Peyer's patch (tissue), 4 donors: Measurements from ENCODE around the gene ZNRF1. TPM values are rescaled to one million over a fixed set of nuclear protein-coding genes. Genes with fewer than 3 reads are reported as not detected.
"Not testable (repeated sequence)": the region's sequence is repeated elsewhere in the genome, so short reads cannot be mapped to it uniquely, and the experiment has no call there.

ENCODE experiments used
- DNase-seq, 3 donors: peaks; one replicate each; pipeline ENCODE4 v3.0.0-alpha.2; 2017 to 2019
- H3K27ac ChIP-seq, 4 donors: fragments of 200-600 bp; sonication (generic); one replicate each; pipeline ENCODE4 v1.5.1; 2016 to 2019
- H3K27me3 ChIP-seq, 2 donors: fragments of 200-600 bp; sonication (generic); one replicate each; pipeline ENCODE4 v1.5.1; 2019
- H3K36me3 ChIP-seq, 3 donors: fragments of 200-600 bp; sonication (generic); one replicate each; pipeline ENCODE4 v1.5.1; 2016 to 2019
- H3K4me1 ChIP-seq, 4 donors: fragments of 200-600 bp; sonication (generic); one replicate each; pipeline ENCODE4 v1.5.1; 2016 to 2019
- H3K4me3 ChIP-seq, 4 donors: fragments of 200-600 bp; sonication (generic); 1 replicate in 3 of 4; 2 replicates in 1 of 4; pipeline ENCODE4 v1.5.1; 2016 to 2019; ENCODE audit warnings: mild to moderate bottlenecking in 1 of 4
- H3K9me3 ChIP-seq, 4 donors: fragments of 200-600 bp; sonication (generic); one replicate each; pipeline ENCODE4 v1.5.1; 2016 to 2019; ENCODE audit warnings: mild to moderate bottlenecking in 1 of 4
- POLR2A ChIP-seq, 2 donors: fragments of 450-650 bp; IDR thresholded peaks; one replicate each; pipeline ENCODE4 v1.5.1; 2017; ENCODE audit warnings: antibody characterized with exemption in 2 of 2, mild to moderate bottlenecking in 2 of 2, moderate library complexity in 2 of 2
- total RNA-seq, 4 donors: library from RNA; depleted of rRNA; stranded (reverse); fragments of >200 nt; gene quantifications; one replicate each; pipeline ENCODE4 v1.1.0, GENCODE V29; 2016
- TF ChIP-seq, protein P1 (sequence below), 6 experiments: fragments of 450-650 bp in 4 of 6; fragments of 200-600 bp in 2 of 6; sonication (generic) in 1 of 6; IDR thresholded peaks; one replicate each; pipeline ENCODE4 v1.5.1; 2017 to 2019; ENCODE audit warnings: antibody characterized with exemption in 6 of 6, mild to moderate bottlenecking in 3 of 6, moderate library complexity in 1 of 6

The ZNRF1 gene
- total RNA-seq, 4 donors from 2014 or later = 10.7 to 32.7 (median 16.4) TPM

DNA sequence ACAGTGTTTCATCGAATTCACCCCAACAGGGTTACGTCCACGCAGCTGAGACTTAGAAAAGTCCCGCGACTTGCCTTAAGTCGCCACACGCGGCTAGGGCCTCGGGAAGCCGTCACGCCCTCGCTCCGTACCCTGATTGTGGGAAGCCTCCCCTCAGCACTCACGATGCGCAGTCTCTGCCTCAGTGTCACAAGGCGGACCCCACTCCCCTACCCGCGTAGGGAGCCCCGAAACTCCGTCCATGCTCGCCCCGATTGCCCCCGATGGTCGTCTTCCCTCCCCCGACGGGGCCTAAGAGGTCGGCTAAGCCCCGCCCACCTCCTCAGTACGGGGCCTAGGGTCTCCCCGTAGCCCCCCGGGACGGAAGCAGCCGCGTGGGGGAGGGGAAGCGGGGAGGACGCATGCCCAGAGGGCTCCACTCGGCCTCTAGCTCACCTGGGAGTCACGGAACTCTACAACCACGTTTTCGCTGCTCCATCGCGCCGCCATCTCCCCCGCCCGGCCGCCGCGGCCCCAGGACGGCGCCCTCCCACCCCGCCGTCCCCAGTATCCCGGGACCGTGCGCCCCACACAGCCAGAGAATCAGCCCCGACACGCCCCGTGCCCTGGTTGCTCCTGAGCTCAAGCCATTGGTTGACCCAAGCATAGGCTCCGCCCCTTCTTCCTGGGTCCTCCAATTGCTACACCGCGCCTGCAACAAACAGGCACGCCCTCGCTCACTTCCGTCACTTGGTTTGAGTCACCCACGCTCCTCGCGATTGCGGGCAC, 14.1 kb upstream of the ZNRF1 start, which contains the start of gene WDR59:
WDR59 (minus strand) TSS at position 595 of the 768 bp plus-strand sequence; CDS start at position 489, 106 bp downstream.
- no peaks in the 10 kb centered on the region for H3K4me1 ChIP-seq
- TF ChIP-seq POLR2A (IDR thresholded peaks at IDR 0.05) = peak in 1 of 2 donors; percentile 56
- TF ChIP-seq, protein P1, sequence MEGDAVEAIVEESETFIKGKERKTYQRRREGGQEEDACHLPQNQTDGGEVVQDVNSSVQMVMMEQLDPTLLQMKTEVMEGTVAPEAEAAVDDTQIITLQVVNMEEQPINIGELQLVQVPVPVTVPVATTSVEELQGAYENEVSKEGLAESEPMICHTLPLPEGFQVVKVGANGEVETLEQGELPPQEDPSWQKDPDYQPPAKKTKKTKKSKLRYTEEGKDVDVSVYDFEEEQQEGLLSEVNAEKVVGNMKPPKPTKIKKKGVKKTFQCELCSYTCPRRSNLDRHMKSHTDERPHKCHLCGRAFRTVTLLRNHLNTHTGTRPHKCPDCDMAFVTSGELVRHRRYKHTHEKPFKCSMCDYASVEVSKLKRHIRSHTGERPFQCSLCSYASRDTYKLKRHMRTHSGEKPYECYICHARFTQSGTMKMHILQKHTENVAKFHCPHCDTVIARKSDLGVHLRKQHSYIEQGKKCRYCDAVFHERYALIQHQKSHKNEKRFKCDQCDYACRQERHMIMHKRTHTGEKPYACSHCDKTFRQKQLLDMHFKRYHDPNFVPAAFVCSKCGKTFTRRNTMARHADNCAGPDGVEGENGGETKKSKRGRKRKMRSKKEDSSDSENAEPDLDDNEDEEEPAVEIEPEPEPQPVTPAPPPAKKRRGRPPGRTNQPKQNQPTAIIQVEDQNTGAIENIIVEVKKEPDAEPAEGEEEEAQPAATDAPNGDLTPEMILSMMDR (IDR thresholded peaks at IDR 0.05) = no peak

DNA sequence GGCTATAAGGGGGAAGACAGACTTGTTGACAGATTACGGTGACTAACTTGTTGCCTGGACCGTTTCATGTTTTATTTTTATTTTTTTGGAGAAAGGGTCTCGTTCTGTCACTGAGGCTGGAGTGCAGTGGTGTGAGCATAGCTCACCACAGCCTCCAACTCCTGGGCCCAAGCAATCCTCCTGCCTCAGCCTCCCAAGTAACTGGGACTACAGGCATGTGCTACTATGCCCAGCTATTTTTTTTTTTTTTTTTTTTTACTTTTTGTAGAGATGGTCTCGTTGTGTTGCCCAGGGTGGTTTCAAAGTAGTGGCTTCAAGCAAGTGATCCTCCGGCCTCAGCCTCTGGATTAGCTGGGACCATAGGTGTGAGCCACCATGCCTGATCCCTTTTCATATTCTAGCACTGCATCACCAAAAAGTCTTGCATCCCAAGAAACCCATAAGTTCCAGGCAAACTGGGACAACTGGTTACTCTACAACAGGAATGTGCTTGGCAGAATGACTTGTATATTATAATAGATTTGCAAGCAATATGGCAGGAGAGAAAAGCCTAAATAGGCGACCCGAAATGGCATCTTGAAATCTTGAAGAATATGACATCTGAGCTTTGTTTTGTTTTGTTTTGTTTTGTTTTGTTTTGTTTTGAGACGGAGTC, 11.7 kb upstream of the ZNRF1 start:
- TF ChIP-seq, protein P1 (IDR thresholded peaks at IDR 0.05) = no peak
- TF ChIP-seq POLR2A (IDR thresholded peaks at IDR 0.05) = no peak
- H3K4me1 ChIP-seq = peaks cover 0 to 16% (median 1%) of the 10 kb centered on the region in 4 donors
- DNase-seq = no peak

More for the DNA sequence above, 14.1 kb upstream of the ZNRF1 start, which contains the start of gene WDR59:
- no peaks in the 10 kb centered on the region for H3K9me3 ChIP-seq
- H3K36me3 ChIP-seq = no peaks in the 10 kb centered on the region
- H3K27ac ChIP-seq = peak within 1 kb of the TSS; percentile 74 to 83 (median 78)
- peak; percentile 98 to 100 (median 100) for DNase-seq
- no peaks in the 10 kb centered on the region for H3K27me3 ChIP-seq
- peak within 1 kb of the TSS; percentile 83 to 98 (median 92) for H3K4me3 ChIP-seq

DNA sequence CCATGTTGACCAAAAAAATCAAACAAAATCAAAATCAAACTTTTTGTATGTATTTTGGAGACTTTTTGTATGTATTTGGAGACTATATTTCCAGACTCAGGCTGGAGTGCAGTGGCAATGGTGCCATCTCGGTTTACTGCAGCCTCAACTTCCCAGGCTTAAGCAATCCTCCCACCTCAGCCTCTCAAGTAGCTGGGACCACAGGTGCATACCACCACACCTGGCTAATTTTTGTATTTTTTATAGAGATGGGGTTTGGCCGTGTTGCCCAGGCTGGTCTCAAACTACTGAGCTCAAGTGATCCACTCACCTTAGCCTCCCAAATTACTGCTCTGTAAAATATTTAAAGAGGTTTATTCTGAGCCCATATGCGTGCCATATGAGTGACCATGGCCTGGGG, 9.0 kb upstream of the ZNRF1 start:
- H3K27ac ChIP-seq, DNase-seq, H3K36me3 ChIP-seq, H3K4me3 ChIP-seq, H3K9me3 ChIP-seq, H3K27me3 ChIP-seq: not testable (repeated sequence)
- peaks cover 0 to 21% (median 1%) of the 10 kb centered on the region in 4 donors for H3K4me1 ChIP-seq

More for the DNA sequence above, 11.7 kb upstream of the ZNRF1 start:
- H3K27ac ChIP-seq = no peak overlapping the region
- H3K4me3 ChIP-seq = no peak overlapping the region
- H3K9me3 ChIP-seq = no peaks in the 10 kb centered on the region
- no peaks in the 10 kb centered on the region for H3K27me3 ChIP-seq
- no peaks in the 10 kb centered on the region for H3K36me3 ChIP-seq

DNA sequence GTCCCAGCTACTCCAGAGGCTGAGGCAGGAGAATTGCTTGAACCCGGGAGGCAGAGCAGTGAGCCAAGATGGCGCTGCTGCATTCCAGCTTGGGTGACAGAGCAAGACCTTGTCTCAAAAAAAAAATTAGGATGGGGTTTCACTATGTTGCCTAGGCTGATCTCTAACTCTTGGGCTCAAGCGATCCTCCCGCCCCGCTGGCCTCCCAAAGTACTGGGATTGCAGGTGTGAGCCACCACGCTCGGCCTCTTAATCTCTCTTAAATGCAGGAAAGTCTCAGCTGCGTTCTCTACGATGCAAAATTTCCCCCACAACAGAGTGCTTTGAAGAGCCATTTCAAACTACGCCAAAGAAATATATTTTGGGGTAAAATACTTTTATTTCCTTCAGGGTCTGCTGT, 8.0 kb upstream of the ZNRF1 start:
- Histone ChIP-seq H3K27ac (peak overlapping the region in 1 of 4 donors; percentile 56), H3K4me1 (peaks cover 0 to 21% (median 1%) of the 10 kb centered on the region in 4 donors), H3K4me3 (no peak overlapping the region), H3K9me3 (no peaks in the 10 kb centered on the region), H3K36me3 (no peaks in the 10 kb centered on the region), H3K27me3 (no peaks in the 10 kb centered on the region)
- DNase-seq = no peak
- TF ChIP-seq, protein P1 (IDR thresholded peaks at IDR 0.05) = no peak
- no peak for TF ChIP-seq POLR2A (IDR thresholded peaks at IDR 0.05)

DNA sequence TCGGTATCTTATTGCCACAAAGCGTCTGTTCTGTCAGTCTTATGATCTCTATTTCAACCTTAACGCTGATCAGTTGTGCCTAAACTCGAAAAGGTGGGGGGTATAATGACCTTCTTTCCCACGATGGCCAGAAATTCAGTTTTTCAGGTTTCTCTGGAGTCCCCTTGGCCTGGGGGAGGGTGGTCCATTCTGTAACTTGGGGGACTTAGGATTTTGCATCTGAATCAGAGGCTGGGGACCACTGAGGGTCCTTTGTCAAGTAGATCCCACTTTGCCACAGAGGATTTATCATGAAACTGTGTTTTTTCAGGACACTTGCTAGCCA, 7.6 kb upstream of the ZNRF1 start:
- peak overlapping the region in 1 of 4 donors; percentile 56 for H3K27ac ChIP-seq
- peaks cover 0 to 21% (median 1%) of the 10 kb centered on the region in 4 donors for H3K4me1 ChIP-seq
- no peaks in the 10 kb centered on the region for H3K36me3 ChIP-seq
- H3K4me3 ChIP-seq = no peak overlapping the region
- TF ChIP-seq POLR2A (IDR thresholded peaks at IDR 0.05) = no peak
- TF ChIP-seq, protein P1 (IDR thresholded peaks at IDR 0.05) = no peak
- no peaks in the 10 kb centered on the region for H3K9me3 ChIP-seq
- no peaks in the 10 kb centered on the region for H3K27me3 ChIP-seq
- DNase-seq = no peak
